H1 (cell line): ENCODE results near the gene COL6A1. TPM values are rescaled to one million over a fixed set of nuclear protein-coding genes. Genes with fewer than 3 reads are reported as not detected.

Source experiments
- CTCF ChIA-PET: fragments of 300-600 bp; sonication (Branson Sonifier 250); formaldehyde crosslinking; loops from one replicate; lab custom pipeline; 2021; ENCODE audit not compliant: partially characterized antibody; lab: Charles Lee
- POLR2A ChIA-PET: fragments of 300-600 bp; sonication (Branson Sonifier 250); formaldehyde crosslinking; loops from one replicate; lab custom pipeline; 2021; ENCODE audit warnings: inconsistent platforms; ENCODE audit not compliant: partially characterized antibody; lab: Charles Lee
- DNase-seq, 2 experiments: peaks; one replicate each; pipeline versions ENCODE4 v3.0.0 to v3.0.0-alpha.2; 2010 to 2022; ENCODE audit warnings: low spot score in 2 of 2, low read depth in 1 of 2, mixed read lengths in 1 of 2
- FAIRE-seq: peaks from 2 replicates; lab custom pipeline; 2011; peaks lifted over from hg19 to GRCh38; lab: Jason Lieb, UNC
- H2AFZ ChIP-seq: 2 replicates; pipeline ENCODE4 v1.8.1; 2012; ENCODE audit warnings: low read length, inconsistent platforms
- H2AK5ac ChIP-seq: 2 replicates; pipeline ENCODE4 v1.6.1; 2013; ENCODE audit warnings: low read depth, low read length
- H2BK120ac ChIP-seq: replicated peaks from 2 replicates; pipeline ENCODE3; 2013; ENCODE audit warnings: low read depth, low read length, inconsistent platforms
- H2BK12ac ChIP-seq: 2 replicates; pipeline ENCODE4 v1.6.1; 2013; ENCODE audit warnings: low read depth, low read length
- H2BK15ac ChIP-seq: 2 replicates; pipeline ENCODE4 v1.6.1; 2013; ENCODE audit warnings: low read length
- H2BK20ac ChIP-seq: 2 replicates; pipeline ENCODE4 v1.6.1; 2013; ENCODE audit warnings: low read length
- H2BK5ac ChIP-seq: 2 replicates; pipeline ENCODE4 v1.6.1; 2013; ENCODE audit warnings: low read depth, low read length
- H3K14ac ChIP-seq: 2 replicates; pipeline ENCODE4 v1.6.1; 2013; ENCODE audit warnings: inconsistent platforms; ENCODE audit not compliant: insufficient read length
- H3K18ac ChIP-seq: 2 replicates; pipeline ENCODE4 v1.6.1; 2013; ENCODE audit warnings: low read length; ENCODE audit errors: extremely low read depth
- H3K23ac ChIP-seq: 2 replicates; pipeline ENCODE4 v1.6.1; 2013; ENCODE audit warnings: inconsistent platforms; ENCODE audit not compliant: insufficient read length
- H3K23me2 ChIP-seq: 2 replicates; pipeline ENCODE4 v1.6.1; 2013; ENCODE audit warnings: low read depth, low read length
- H3K27ac ChIP-seq: 2 replicates; pipeline ENCODE4 v1.6.1; 2011; ENCODE audit warnings: low read depth, low read length, inconsistent platforms
- H3K27me3 ChIP-seq, 4 experiments: replicated peaks in 1 of 4; 1 replicate in 1 of 4; 2 replicates in 3 of 4; pipeline versions ENCODE4 v1.6.1 to v1.8.1; 2011 to 2013; ENCODE audit warnings: low read length in 3 of 4, mild to moderate bottlenecking in 3 of 4, inconsistent platforms in 2 of 4, mixed read lengths in 2 of 4, moderate library complexity in 1 of 4; ENCODE audit not compliant: control insufficient read depth in 3 of 4, insufficient read depth in 3 of 4; ENCODE audit errors: extremely low read depth in 1 of 4
- H3K36me3 ChIP-seq, 4 experiments: 2 replicates each; pipeline versions ENCODE4 v1.6.1 to v1.8.1; 2011 to 2013; ENCODE audit warnings: mild to moderate bottlenecking in 4 of 4, low read length in 3 of 4, moderate library complexity in 2 of 4, control low read depth in 1 of 4, inconsistent platforms in 1 of 4; ENCODE audit not compliant: insufficient read depth in 4 of 4, control insufficient read depth in 2 of 4
- H3K4ac ChIP-seq: replicated peaks from 2 replicates; pipeline ENCODE3; 2013; ENCODE audit warnings: low read length, low read depth, mixed read lengths, inconsistent platforms; ENCODE audit not compliant: insufficient read length
- H3K4me1 ChIP-seq, 4 experiments: replicated peaks in 1 of 4; 1 replicate in 1 of 4; 2 replicates in 3 of 4; pipeline versions ENCODE4 v1.6.1 to v1.8.1; 2011 to 2013; ENCODE audit warnings: low read length in 3 of 4, inconsistent platforms in 2 of 4, mixed read lengths in 1 of 4; ENCODE audit not compliant: insufficient read depth in 4 of 4, control insufficient read depth in 3 of 4
- H3K4me2 ChIP-seq, 2 experiments: 2 replicates each; pipeline versions ENCODE4 v1.6.1 to v1.8.1; 2011 to 2013; ENCODE audit warnings: low read depth in 2 of 2, low read length in 2 of 2, control low read depth in 1 of 2, inconsistent platforms in 1 of 2, mild to moderate bottlenecking in 1 of 2; ENCODE audit not compliant: insufficient read depth in 1 of 2
- H3K4me3 ChIP-seq, 4 experiments: fragments of 200-600, 300-600 bp in 1 of 4; sonication (generic), shearing (Covaris generic), sonication (Bioruptor Twin) in 1 of 4; 2 replicates each; pipeline versions ENCODE4 v1.5.1 to v1.8.1; 2011 to 2016; ENCODE audit warnings: low read length in 4 of 4, low read depth in 3 of 4, control low read depth in 2 of 4, inconsistent platforms in 2 of 4, mild to moderate bottlenecking in 2 of 4, mixed read lengths in 1 of 4, moderate library complexity in 1 of 4; ENCODE audit not compliant: insufficient read depth in 2 of 4; ENCODE audit errors: extremely low read depth in 1 of 4
- H3K56ac ChIP-seq: replicated peaks from 2 replicates; pipeline ENCODE3; 2013; ENCODE audit warnings: low read depth, mild to moderate bottlenecking, mixed read lengths, low read length, inconsistent platforms; ENCODE audit not compliant: insufficient read length
- H3K79me1 ChIP-seq: 2 replicates; pipeline ENCODE4 v1.6.1; 2013; ENCODE audit warnings: low read depth, low read length, control low read depth
- H3K79me2 ChIP-seq, 2 experiments: 2 replicates each; pipeline versions ENCODE4 v1.6.1 to v1.8.1; 2012 to 2013; ENCODE audit warnings: low read length in 2 of 2, mild to moderate bottlenecking in 2 of 2, inconsistent platforms in 1 of 2; ENCODE audit not compliant: insufficient read depth in 2 of 2, control insufficient read depth in 1 of 2
- H3K9ac ChIP-seq, 4 experiments: replicated peaks in 1 of 4; 1 replicate in 1 of 4; 2 replicates in 3 of 4; pipeline versions ENCODE4 v1.6.1 to v1.8.1; 2011 to 2013; ENCODE audit warnings: low read depth in 3 of 4, low read length in 3 of 4, control low read depth in 2 of 4, mild to moderate bottlenecking in 2 of 4, moderate library complexity in 2 of 4, inconsistent platforms in 1 of 4; ENCODE audit errors: extremely low read depth in 1 of 4
- H3K9me3 ChIP-seq, 2 experiments: 2 replicates each; pipeline versions ENCODE4 v1.6.1 to v1.8.1; 2012 to 2013; ENCODE audit warnings: mild to moderate bottlenecking in 2 of 2, moderate library complexity in 2 of 2, control low read depth in 1 of 2, inconsistent platforms in 1 of 2, low read depth in 1 of 2, low read length in 1 of 2, mixed read lengths in 1 of 2; ENCODE audit not compliant: insufficient read depth in 2 of 2
- H4K20me1 ChIP-seq, 2 experiments: replicated peaks in 1 of 2; 2 replicates each; pipeline versions ENCODE3 to v1.8.1; 2011 to 2013; ENCODE audit warnings: inconsistent platforms in 2 of 2, low read length in 2 of 2, mild to moderate bottlenecking in 1 of 2; ENCODE audit not compliant: insufficient read depth in 2 of 2, control insufficient read depth in 1 of 2
- H4K5ac ChIP-seq: 2 replicates; pipeline ENCODE4 v1.6.1; 2013; ENCODE audit warnings: low read length, low read depth, mixed read lengths, inconsistent platforms; ENCODE audit not compliant: insufficient read length
- H4K8ac ChIP-seq: 2 replicates; pipeline ENCODE4 v1.8.0; 2013; ENCODE audit warnings: mild to moderate bottlenecking, moderate library complexity, low read length, inconsistent platforms; ENCODE audit not compliant: insufficient read depth; ENCODE audit errors: extremely low read depth
- H4K91ac ChIP-seq: replicated peaks from 2 replicates; pipeline ENCODE3; 2013; ENCODE audit warnings: low read length, mixed read lengths, inconsistent platforms; ENCODE audit not compliant: insufficient read length
- BCL11A ChIP-seq, 2 experiments: IDR thresholded peaks; one replicate each; pipeline ENCODE4 v1.6.1; 2011; ENCODE audit warnings: low read depth in 2 of 2, low read length in 2 of 2, mild to moderate bottlenecking in 2 of 2
- CTBP2 ChIP-seq: IDR thresholded peaks from 2 replicates; pipeline ENCODE4 v1.7.0; 2011; ENCODE audit warnings: borderline replicate concordance, mild to moderate bottlenecking, moderate library complexity, mixed read lengths, low read length; ENCODE audit not compliant: insufficient read depth, insufficient read length
- HDAC6 ChIP-seq: IDR thresholded peaks from one replicate; pipeline ENCODE4 v1.7.1; 2012; ENCODE audit warnings: low read depth, mild to moderate bottlenecking, inconsistent platforms, low read length, moderate library complexity
- SIN3A ChIP-seq, 2 experiments: IDR thresholded peaks in 1 of 2; conservative IDR thresholded peaks in 1 of 2; 2 replicates each; pipeline ENCODE4 v1.6.1; 2011 to 2012; ENCODE audit warnings: low read length in 2 of 2, improper control_type of control experiment in 1 of 2, low read depth in 1 of 2, mild to moderate bottlenecking in 1 of 2
- SIX5 ChIP-seq: IDR thresholded peaks from 2 replicates; pipeline ENCODE4 v1.6.1; 2011; ENCODE audit warnings: mild to moderate bottlenecking, low read depth, low read length
- TCF12 ChIP-seq: IDR thresholded peaks from 2 replicates; pipeline ENCODE4 v1.6.1; 2011; ENCODE audit warnings: low read depth, mild to moderate bottlenecking, low read length
- WGBS, 2 experiments: shearing (Covaris generic) in 1 of 2; methylation state at CpG; one replicate each; pipeline versions ENCODE4 v1.1.6 to v1.1.7; 2013 to 2015; ENCODE audit warnings: low lambda C conversion rate in 2 of 2, mixed read lengths in 2 of 2, inconsistent platforms in 1 of 2, low coverage in 1 of 2, missing lambda C conversion rate in 1 of 2; ENCODE audit not compliant: insufficient replicate concordance in 2 of 2, insufficient coverage in 1 of 2, insufficient read length in 1 of 2; ENCODE audit errors: extremely low coverage in 1 of 2, missing lambda C conversion rate in 1 of 2; 5-methylcytosine and 5-hydroxymethylcytosine counted together
- polyA plus RNA-seq, 7 experiments: library from polyadenylated mRNA; depleted of rRNA in 3 of 7; stranded (reverse) in 5 of 7; unstranded in 2 of 7; fragments of >200 nt in 5 of 7; fragments of 200-250 nt in 2 of 7; gene quantifications; 1 replicate in 5 of 7; 2 replicates in 1 of 7; 4 replicates in 1 of 7; pipeline versions ENCODE4 v1.2.1 to v1.2.3, GENCODE V29; 2011 to 2013; ENCODE audit warnings: missing spikeins in 2 of 7, mixed read lengths in 2 of 7
- total RNA-seq: library from RNA; stranded (reverse); fragmentation: NEBNext Ultra II Directional; extraction: Animal tissue kit (Norgen Biotek cat#: 25700); gene quantifications from 2 replicates; pipeline ENCODE4 v1.2.1, GENCODE V29; 2021
- TF ChIP-seq, protein P1 (sequence below): IDR thresholded peaks from 2 replicates; pipeline ENCODE4 v1.6.1; 2012; ENCODE audit warnings: inconsistent platforms
- TF ChIP-seq, protein P2 (sequence below): IDR thresholded peaks from 2 replicates; pipeline ENCODE4 v1.6.1; 2012; ENCODE audit warnings: inconsistent platforms

COL6A1 gene
- total and polyA plus RNA-seq, 2 of the 8 experiments (the other 6 are each of a cell fraction or from before 2014, with no cell fraction given), result 100 to 115 TPM

DNA sequence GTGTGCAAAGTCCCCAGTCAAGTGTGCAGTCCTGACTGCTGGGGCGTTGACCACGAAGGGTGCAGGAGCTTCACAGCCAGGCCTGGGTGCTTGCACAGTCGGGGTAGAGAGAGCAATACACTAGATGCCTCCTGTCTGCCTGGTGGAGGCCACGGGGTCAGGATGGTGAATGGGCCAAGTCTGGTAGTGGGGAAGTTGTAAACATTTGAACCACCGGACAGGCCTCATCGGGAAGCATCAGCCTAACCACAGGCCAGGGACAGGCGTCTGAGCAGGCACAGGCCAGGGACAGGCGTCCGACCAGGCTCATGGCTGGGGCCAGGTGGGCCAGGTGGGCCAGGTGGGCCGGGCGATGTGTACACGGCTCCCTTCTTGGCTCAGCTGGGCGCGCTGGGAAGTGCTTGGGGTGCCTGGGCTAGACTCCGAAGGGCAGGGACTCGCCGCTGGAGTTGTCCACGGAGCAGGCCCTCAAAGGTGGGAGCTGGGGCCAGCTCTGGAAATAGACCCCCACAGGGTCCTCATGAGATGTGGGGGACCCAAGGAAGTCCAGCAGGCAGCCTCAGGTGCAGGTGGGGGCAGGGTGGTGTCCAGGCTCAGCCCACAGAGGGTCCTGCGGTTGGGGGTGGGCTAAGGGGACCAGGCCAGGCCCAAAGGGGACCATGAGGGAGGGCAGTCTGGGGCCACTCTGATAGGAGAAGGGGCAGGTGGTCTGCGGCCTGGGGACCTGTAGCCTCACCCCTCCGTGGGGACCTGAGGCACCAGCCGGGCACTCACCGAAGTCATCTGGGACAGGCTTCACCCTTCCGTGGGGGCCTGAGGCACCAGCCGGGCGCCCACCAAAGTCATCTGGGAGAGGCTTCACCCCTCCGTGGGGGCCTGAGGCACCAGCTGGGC lies 15.0 kb downstream of the COL6A1 start:
- Histone ChIP-seq H3K79me1 (no peaks in the 10 kb centered on the region), H3K9me3 (no peaks in the 10 kb centered on the region), H2BK12ac (no peak overlapping the region), H3K27ac (no peak overlapping the region), H2BK20ac (no peak overlapping the region), H4K8ac (no peak overlapping the region), H3K56ac (no peak overlapping the region), H3K27me3 (no peaks in the 10 kb centered on the region), H3K79me2 (no peaks in the 10 kb centered on the region), H2BK15ac (no peak overlapping the region), H3K4me3 (no peak overlapping the region), H3K23ac (no peak overlapping the region), H3K4me1 (no peaks in the 10 kb centered on the region), H4K5ac (no peak overlapping the region), H3K9ac (no peak overlapping the region), H2AFZ (no peak overlapping the region), H3K36me3 (peaks cover 4 to 67% (median 9%) of the 10 kb centered on the region in 4 experiments; a peak in 3 of 8 replicates), H3K23me2 (no peaks in the 10 kb centered on the region), H3K4ac (no peak overlapping the region), H3K18ac (no peak overlapping the region), H3K4me2 (no peak overlapping the region), H2AK5ac (no peak overlapping the region), H4K20me1 (peaks cover 0 to 7% of the 10 kb centered on the region in 2 experiments), H4K91ac (no peak overlapping the region), H2BK5ac (no peak overlapping the region), H2BK120ac (no peak overlapping the region), H3K14ac (no peak overlapping the region)
- DNase-seq (no peak), FAIRE-seq (no peak)
- ChIA-PET POLR2A (interaction anchor here (1.5 kb wide), 1 partner anchor 23 kb away, joined by 4 read pairs; no protein-coding TSS in a partner anchor), CTCF (interaction anchor here (1.5 kb wide), 1 partner anchor 74 kb away, joined by 3 read pairs; no protein-coding TSS in a partner anchor)
- 91% methylated on average over 25 of the region's 27 CpGs; no CpG with 5 or more reads in 1 of the 2 experiments for WGBS, 2 experiments
- TF ChIP-seq, protein P1, sequence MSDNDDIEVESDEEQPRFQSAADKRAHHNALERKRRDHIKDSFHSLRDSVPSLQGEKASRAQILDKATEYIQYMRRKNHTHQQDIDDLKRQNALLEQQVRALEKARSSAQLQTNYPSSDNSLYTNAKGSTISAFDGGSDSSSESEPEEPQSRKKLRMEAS, result no peak
- TF ChIP-seq TCF12 (no peak), SIX5 (no peak), SIN3A (conservative IDR thresholded peaks at IDR 0.05 in 1 of 2, IDR thresholded peaks at IDR 0.05 in 1 of 2; ENCODE audit: low read depth in 1 of 2, low read length in 2 of 2) (no peak), CTBP2 (no peak), BCL11A (IDR thresholded peaks at IDR 0.05; ENCODE audit: low read depth in 2 of 2, low read length in 2 of 2) (no peak), HDAC6 (no peak)
- TF ChIP-seq, protein P2, sequence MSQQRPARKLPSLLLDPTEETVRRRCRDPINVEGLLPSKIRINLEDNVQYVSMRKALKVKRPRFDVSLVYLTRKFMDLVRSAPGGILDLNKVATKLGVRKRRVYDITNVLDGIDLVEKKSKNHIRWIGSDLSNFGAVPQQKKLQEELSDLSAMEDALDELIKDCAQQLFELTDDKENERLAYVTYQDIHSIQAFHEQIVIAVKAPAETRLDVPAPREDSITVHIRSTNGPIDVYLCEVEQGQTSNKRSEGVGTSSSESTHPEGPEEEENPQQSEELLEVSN, result no peak
